HCEC 1CT (cell line): ENCODE measurements around the gene KLC1.
A peak's percentile ranks its signal among the peaks of the same experiment; 100 is the strongest.

Source experiments
- DNase-seq: peaks from one replicate; pipeline ENCODE4 v3.0.0-alpha.2; 2017

KLC1 gene

DNA sequence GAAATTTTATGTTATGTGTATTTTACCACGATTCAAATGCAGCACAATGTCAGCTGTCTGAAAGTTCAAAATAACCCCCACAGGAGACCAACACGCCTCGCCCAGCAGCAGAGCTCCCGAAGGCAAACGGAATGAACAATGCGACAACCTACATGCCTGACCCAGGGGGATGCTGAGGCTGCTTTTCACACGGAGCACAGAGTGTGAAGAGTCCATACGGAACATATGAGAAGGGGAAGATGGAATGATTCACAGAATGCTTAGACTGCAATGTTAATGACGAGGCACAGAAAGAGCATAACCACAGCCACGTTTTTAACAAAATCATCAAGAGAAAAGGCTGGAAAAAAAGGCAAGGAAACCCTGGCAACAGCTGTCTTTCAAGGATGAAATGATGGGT, 109.2 kb downstream of the KLC1 start:
- no peak for DNase-seq

DNA sequence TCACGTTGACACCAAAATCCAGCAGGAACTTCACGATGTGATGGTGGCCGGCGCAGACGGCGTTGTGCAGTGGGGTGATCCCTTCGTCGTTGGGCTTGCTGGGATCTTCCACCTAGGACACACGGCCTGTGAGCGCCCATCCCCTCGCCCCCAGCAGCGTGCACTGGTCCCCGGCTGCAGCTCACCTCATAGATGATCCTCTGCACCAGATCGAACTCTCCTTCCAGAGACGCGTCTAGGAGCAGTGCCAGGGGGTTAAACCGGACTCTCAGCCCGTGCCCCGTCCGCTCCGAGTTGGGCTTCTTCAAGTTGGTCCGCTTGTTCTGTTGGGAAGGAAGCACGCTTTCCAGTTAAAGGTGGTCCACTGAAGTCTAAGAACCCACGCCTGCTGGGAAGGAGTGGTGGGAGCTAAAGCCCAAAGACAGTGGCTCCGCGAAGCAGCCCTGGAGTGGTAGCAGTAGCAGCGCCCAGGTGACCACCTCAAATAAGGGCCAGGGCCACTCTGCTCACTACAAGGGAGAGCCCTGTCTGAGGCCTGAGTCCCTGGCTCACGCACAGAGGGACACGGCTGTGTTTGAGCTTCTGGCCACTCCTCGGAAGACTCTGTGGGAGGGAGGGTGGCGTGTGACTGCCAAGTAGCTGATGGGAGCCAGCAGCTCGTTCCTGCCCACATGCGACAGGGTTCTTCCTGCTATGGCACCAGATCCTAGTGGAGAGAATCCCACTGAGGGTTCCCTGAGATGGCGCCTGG, 109.9 kb downstream of the KLC1 start:
- DNase-seq, result no peak

DNA sequence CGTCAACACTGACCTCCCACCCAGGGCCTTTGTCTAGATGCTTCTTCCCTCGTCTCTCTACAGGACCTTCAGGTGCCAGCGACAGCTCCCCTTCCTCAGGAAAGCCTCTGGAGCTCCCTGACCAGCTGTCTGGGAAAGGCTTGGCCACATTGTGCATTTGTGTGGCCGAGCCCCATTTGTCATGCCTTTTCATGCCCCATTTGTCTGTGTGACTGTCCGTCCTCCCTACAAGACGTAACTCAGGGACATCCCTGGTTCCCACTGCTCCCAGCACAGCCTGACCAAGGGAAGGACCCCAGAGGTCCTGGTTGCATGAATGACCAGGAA, 110.4 kb downstream of the KLC1 start:
- no peak for DNase-seq

DNA sequence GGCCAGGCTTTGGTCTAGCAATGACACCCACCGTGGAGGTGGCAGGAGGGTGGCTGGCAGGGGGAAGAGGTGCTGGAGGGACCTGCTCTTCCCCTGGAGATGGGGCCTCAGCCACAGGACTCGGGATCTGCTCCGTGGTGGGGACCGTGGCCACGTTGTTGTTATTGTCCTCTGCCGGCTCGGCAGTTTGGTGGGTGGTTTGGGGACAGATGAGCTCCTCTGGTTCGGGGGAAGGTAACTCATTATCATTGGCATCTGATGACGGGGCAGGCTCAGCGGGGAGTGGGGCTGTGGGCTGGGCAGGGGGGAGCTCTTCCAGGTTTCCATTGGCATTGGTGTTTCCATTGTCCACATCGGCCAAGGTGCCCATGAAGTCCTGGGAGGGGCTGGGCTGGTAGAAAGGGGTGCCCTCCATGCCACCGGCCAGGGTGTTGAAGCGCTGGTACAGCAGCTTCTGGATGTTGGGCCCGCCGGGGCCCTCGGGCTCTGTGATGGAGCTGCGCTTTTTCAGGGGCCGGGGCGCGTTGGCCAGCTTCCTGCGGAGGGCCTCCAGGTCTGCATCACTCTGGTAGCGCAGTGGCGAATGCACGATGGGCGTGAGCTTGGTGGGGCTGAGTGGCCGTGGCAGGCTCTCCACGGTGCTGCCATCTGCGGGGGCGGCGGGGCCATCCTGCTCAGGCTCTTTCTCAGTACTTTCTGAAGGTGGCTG, 110.9 kb downstream of the KLC1 start:
- DNase-seq, result no peak

DNA sequence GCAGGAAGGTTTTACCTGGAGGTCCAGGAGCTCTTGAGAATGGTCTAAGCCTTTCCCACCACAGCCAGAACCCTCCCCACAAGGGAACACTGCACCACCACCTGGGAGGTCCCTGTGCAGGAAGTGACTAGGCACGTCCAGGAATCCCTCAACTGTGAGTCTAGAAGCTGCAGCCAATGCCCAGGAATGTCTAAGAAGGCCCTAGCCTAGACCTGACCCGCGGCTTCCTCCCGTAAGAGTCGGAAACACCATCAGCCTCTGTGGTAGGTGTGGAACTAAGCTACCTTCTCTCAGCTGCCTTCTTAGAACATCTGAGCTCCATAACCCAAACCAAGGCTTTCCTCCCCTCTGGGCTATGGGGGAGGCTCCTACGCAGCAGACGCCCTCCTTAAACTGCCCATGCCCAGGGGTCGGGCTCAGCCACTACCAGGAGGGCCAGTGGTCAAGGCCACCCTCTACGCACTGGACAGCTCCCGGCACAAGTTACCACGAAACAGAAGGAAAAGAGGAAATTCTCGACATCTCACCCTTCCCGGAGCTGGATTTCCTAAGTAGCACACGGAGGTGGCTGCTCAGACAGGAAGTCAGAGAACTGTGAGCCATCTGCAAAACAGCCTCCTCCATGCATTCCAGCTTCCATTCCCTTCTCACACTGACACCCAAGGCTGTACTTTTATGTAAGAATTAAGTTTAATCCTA, 112.1 kb downstream of the KLC1 start:
- DNase-seq, result no peak

DNA sequence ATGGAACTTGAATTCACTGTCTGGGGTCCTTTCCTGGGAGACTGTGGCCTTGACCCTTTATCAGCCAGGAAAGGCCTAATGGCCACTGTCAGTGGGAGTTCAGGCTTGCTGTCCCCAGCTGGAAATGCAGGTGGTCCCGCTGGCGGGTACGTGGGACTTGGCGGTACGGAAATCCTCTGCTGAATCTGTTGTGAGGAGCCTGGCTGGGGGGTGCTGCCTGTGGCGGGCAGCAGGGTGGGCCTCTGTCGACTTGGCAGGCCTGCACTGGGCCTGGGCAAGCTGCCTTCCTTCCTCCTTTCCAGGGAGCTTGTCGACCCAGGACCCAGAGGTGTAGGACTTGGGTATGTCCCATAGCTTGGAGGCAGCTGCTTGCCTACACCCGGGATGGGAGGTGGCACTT, 112.9 kb downstream of the KLC1 start:
- DNase-seq, result no peak

DNA sequence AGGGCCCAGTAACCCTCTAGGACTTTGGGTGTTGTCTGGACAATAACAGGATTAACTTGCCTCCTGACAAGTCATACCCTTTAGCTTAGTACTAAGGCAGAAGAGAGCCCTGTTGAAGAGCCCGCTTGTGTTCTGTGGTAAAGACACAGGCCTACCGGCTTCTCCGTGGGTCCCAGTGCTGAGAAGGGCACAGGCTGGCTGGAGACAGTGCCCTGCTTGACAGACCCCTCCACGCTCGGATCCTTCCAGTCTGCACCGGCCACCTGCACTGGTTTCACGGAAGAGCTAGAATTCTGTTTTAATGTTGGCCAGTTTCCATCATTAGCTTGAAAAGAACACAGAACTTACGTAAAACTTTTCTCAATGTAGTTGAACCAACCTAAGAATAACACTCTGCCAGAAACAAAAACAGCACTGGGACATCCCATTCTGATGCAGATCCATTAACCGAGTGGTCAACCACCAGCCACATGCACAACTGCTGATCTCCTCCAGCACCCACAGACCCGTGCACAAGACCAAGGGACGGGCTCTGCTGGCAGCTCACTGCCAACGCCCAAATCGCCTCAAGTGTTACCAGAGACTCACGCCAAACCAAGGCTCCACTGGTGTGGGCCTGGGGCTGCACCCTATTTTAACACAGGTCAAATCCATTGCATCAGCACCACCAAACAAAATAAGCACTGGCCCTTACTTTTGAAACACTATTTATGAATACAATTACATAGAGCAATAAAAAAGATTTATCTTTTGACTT, 113.7 kb downstream of the KLC1 start:
- DNase-seq, result no peak

DNA sequence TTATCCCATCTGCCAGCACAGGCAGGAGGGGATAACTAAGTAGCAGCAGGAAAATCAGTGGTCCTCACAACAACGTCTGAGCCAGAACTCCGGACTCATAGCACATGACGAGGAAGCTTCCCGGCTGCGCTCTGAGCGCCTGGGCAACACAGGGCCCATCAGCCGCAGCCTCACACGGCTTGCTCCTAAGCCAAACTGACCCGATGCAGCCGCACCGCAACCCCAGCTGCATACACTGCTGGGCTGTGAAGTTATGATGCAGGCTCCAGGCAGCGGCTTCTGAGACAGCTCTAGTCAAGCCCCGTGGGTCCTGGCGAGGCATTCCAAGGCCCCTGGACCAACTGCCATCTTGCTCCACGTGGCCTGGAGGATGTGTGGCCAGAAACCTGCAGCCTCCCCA, 114.7 kb downstream of the KLC1 start:
- DNase-seq, result no peak

DNA sequence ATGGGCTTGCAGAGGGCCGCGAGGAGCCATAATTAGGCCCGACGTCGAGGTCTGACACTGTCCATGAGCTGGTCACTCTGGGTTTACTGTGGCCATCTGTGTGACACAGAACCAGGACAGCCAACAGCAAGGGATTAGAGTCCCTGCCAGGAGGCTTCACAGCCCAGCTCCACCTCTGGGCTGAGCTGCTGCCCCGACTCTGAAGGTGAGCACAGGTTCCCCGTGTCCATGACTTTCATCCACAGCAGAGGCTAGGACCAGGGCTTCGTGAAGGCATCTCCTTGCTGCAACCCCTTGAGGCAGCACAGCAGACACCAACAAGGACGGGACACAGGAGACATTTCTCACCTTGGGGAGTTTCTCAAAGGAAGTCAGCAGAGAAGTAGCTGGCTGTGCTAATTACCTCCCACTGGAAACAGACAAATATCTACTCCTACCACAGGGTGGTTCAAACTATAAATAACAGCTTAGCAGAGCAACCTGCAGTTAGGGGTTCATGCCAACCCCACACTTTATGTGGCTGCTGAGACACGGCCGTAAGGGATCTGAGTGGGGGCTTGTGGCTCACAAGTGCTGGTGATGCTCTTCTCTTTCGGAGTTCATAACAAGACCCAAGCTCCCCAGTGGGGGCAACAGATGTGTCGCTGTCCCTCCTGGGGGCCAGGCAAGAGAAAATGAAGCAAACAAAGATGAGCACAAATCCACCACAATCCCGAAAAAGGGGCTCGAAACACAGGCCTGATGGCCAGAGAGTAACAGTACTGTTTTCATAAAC, 115.8 kb downstream of the KLC1 start:
- DNase-seq, result no peak

DNA sequence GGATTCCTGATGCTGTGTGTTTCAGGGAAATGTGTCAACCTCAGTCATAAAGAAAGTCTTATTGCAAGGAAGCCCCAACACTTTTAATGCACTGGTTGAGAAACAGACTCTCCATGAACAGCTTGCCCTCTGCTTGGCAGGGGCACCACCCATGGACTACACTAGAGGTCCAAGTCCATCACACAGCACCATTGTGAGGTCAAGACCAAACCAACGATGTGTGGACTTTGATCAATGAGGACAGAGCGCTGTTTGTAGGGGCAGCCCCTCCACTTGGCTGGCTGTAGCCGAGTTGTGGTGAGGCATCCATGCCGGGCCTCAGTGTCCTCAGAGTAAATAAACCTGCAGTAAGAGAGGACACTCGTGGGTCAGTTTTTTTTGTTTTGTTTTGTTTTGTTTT, 116.4 kb downstream of the KLC1 start:
- no peak for DNase-seq

DNA sequence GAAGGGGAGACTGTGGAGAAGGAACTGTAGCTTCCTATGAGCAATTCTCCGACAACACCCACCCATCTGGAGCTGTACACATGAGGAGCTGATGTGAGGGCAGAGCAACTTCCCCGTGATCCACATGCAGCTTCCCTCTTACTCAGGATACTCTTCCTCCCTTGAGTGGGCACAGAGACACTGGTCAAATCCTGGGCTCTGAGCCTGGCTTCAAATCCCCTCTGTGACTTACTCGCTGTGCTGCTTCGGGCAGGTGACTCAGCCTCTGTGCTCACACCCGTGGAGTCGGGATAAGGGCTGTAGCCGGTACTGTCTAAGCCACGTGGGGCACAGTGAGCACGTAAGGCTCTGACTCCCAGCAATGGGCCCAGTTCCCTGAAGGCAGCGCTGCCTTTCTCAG, 117.7 kb downstream of the KLC1 start:
- peak; percentile 25 for DNase-seq

DNA sequence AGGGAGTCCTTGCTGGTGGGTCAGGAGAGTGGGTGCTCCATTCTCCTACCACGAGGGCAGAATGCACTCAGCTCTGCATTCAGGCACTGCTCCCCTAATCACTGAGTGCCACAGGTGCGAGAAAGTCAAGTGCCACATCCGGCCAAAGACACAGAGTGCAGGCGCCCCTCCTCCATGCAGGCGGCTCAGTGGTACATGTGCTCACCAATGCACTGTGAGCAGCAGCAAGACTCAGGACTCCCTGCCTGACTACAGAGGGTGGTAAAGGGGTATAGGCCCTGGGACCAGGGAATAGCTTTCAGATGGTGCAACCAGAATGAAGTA, 119.5 kb downstream of the KLC1 start:
- no peak for DNase-seq

DNA sequence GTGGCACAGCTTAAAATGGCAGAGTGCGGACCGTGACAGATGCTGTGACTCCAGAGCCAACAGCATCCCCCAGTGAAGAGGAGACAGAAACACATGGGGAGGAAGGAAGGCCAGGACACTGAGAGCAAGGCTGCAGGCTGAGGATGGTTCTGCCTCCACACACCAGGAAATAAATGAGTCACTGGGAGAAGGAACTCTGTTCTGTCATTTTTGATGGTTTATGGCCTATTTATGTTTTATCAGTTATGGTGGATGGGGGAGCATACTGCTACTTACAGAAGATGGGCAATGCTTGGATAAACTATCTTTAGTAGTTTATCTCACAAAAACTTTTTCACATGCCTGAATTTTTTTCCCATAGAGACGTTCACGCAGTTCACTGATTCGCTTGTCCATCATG, 120.4 kb downstream of the KLC1 start:
- DNase-seq, result no peak

DNA sequence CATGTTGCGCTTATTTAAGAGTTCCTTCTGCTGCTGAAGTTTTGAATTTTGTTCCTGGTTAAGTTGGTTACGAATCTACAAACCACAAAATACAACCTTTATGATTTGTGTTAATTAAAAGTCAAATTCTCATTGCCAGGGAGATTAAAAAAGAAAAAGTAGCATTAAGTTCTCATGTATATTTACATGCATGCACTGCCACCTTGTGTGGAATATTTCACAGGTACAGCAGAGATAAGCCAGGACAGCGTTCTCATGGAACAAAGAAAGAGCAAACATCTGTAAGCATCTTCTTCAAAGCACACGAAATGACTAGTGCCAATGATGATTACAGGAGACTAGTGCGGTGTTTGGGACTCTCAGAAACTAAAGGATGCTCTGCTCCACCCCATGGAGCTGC, 120.8 kb downstream of the KLC1 start:
- no peak for DNase-seq
